ENCODE measurements around the gene TTC27.

Gene TTC27

GRCh38 chr2:32668254-32668653 is 40.4 kb downstream of the TTC27 start:
- no peak for DNase-seq (ENCODE audit: low read depth)

- no peak for DNase-seq (ENCODE audit: low read depth)
Measured at GRCh38 chr2:32671885-32672533, 44.2 kb downstream of the TTC27 start.

- no peak for DNase-seq (ENCODE audit: low read depth)
Measured at GRCh38 chr2:32678825-32679224, 51.0 kb downstream of the TTC27 start.

- no peak for DNase-seq (ENCODE audit: low read depth)
Measured at GRCh38 chr2:32680942-32681341, 53.1 kb downstream of the TTC27 start.

GRCh38 chr2:32683520-32684086 is 55.8 kb downstream of the TTC27 start:
- DNase-seq (ENCODE audit: low read depth) = no peak

GRCh38 chr2:32688541-32688940 is 60.7 kb downstream of the TTC27 start:
- DNase-seq (ENCODE audit: low read depth) = peak; percentile 55

- DNase-seq (ENCODE audit: low read depth) = no peak
Measured at GRCh38 chr2:32691678-32692077, 63.8 kb downstream of the TTC27 start.

- DNase-seq (ENCODE audit: low read depth) = no peak
Measured at GRCh38 chr2:32696439-32696838, 68.6 kb downstream of the TTC27 start.

GRCh38 chr2:32697156-32697555 is 69.3 kb downstream of the TTC27 start:
- peak; percentile 64 for DNase-seq (ENCODE audit: low read depth)

GRCh38 chr2:32699151-32699550 is 71.3 kb downstream of the TTC27 start:
- DNase-seq (ENCODE audit: low read depth) = no peak

- DNase-seq (ENCODE audit: low read depth) = no peak
Measured at GRCh38 chr2:32701806-32702205, 74.0 kb downstream of the TTC27 start.

- no peak for DNase-seq (ENCODE audit: low read depth)
Measured at GRCh38 chr2:32702303-32703064, 74.6 kb downstream of the TTC27 start.

GRCh38 chr2:32706815-32707579 is 79.1 kb downstream of the TTC27 start:
- DNase-seq (ENCODE audit: low read depth) = no peak

GRCh38 chr2:32711219-32711618 is 83.4 kb downstream of the TTC27 start:
- peak; percentile 53 for DNase-seq (ENCODE audit: low read depth)

- DNase-seq (ENCODE audit: low read depth) = no peak
Measured at GRCh38 chr2:32711908-32712501, 84.2 kb downstream of the TTC27 start.

- DNase-seq (ENCODE audit: low read depth) = no peak
Measured at GRCh38 chr2:32712870-32713269, 85.0 kb downstream of the TTC27 start.

GRCh38 chr2:32714521-32714920 is 86.7 kb downstream of the TTC27 start:
- DNase-seq (ENCODE audit: low read depth) = no peak

GRCh38 chr2:32715391-32715841 is 87.6 kb downstream of the TTC27 start:
- DNase-seq (ENCODE audit: low read depth) = no peak

- DNase-seq (ENCODE audit: low read depth) = no peak
Measured at GRCh38 chr2:32715981-32716380, 88.1 kb downstream of the TTC27 start.

GRCh38 chr2:32716598-32716997 is 88.7 kb downstream of the TTC27 start:
- no peak for DNase-seq (ENCODE audit: low read depth)

GRCh38 chr2:32718752-32719151 is 90.9 kb downstream of the TTC27 start:
- no peak for DNase-seq (ENCODE audit: low read depth)

GRCh38 chr2:32719430-32719829 is 91.6 kb downstream of the TTC27 start:
- DNase-seq (ENCODE audit: low read depth) = no peak

Measured in HS-5 (cell line).